Right lobe of liver (tissue), 6 donors: ENCODE results near the gene FOXN1. TPM values are rescaled to one million over a fixed set of nuclear protein-coding genes. Genes with fewer than 3 reads are reported as not detected.
A peak's percentile ranks its signal among the peaks of the same experiment; 100 is the strongest.

Source experiments
- ATAC-seq, 4 donors: fragments of 200-7000 bp; cut with Tn5 transposase; one replicate each; pipeline ENCODE4 v1.9.1; 2020; ENCODE audit warnings: mild to moderate bottlenecking in 4 of 4, moderate library complexity in 4 of 4
- DNase-seq, 3 donors: peaks; one replicate each; pipeline ENCODE4 v3.0.0-alpha.2; 2020
- H3K27ac ChIP-seq, 3 donors: fragments of 200-600 bp; one replicate each; pipeline ENCODE4 v1.8.0; 2022
- H3K27me3 ChIP-seq, 2 donors: fragments of 200-600 bp; one replicate each; pipeline ENCODE4 v1.8.0; 2022
- H3K36me3 ChIP-seq, 4 donors: fragments of 200-600 bp; sonication (generic) in 1 of 4; one replicate each; pipeline versions ENCODE4 v1.5.1 to v1.8.0; 2017 to 2022; ENCODE audit warnings: control low read depth in 1 of 4
- H3K4me1 ChIP-seq, 4 donors: fragments of 200-600 bp; sonication (generic) in 1 of 4; one replicate each; pipeline versions ENCODE4 v1.5.1 to v1.8.0; 2017 to 2022; ENCODE audit warnings: control low read depth in 1 of 4
- H3K4me3 ChIP-seq, 3 donors: fragments of 200-600 bp; one replicate each; pipeline ENCODE4 v1.8.0; 2022
- H3K9me3 ChIP-seq, 4 donors: fragments of 200-600 bp; sonication (generic) in 1 of 4; one replicate each; pipeline versions ENCODE4 v1.5.1 to v1.8.0; 2017 to 2022; ENCODE audit warnings: control low read depth in 1 of 4
- POLR2A ChIP-seq: fragments of 450-650 bp; IDR thresholded peaks from one replicate; pipeline ENCODE4 v1.6.1; 2017; ENCODE audit warnings: antibody characterized with exemption, mild to moderate bottlenecking
- WGBS: methylation state at CpG from one replicate; pipeline ENCODE4 v1.1.6; 2018; ENCODE audit warnings: low coverage, low lambda C conversion rate; ENCODE audit not compliant: insufficient coverage; ENCODE audit errors: missing lambda C conversion rate; 5-methylcytosine and 5-hydroxymethylcytosine counted together
- intact Hi-C, 2 donors: fragments of 100-400 bp; cut with DNase I; formaldehyde crosslinking; loops; one replicate each; pipeline versions ENCODE4 v1.11.2 to v1.14.1; 2022
- total RNA-seq, 6 experiments: library from RNA; depleted of rRNA in 2 of 6; stranded (reverse); fragments of >200 nt in 2 of 6; fragmentation: NEBNext Ultra II Directional in 3 of 6; extraction: Animal tissue kit (Norgen Biotek cat#: 25700) in 3 of 6; gene quantifications; one replicate each; pipeline versions ENCODE4 v1.1.0 to v1.2.4, GENCODE V29; 2016 to 2023
- TF ChIP-seq, protein P1 (sequence below), 4 donors: fragments of 200-600 bp in 3 of 4; fragments of 450-650 bp in 1 of 4; IDR thresholded peaks; one replicate each; pipeline versions ENCODE4 v1.5.1 to v1.8.0; 2016 to 2022; ENCODE audit warnings: antibody characterized with exemption in 4 of 4, mild to moderate bottlenecking in 2 of 4
- donor health status: DM: no; HTN: yes; CAD: no.
- donor health status: DM: no; HTN: no; CAD: no.
- donor health status: DM: no; HTN: no; CAD: no.
- donor health status: DM: no; HTN: yes; CAD: no.
- donor health status: DM: no; HTN: yes; CAD: no.

Gene FOXN1
- total RNA-seq, 6 experiments from 2014 or later: not detected

DNA sequence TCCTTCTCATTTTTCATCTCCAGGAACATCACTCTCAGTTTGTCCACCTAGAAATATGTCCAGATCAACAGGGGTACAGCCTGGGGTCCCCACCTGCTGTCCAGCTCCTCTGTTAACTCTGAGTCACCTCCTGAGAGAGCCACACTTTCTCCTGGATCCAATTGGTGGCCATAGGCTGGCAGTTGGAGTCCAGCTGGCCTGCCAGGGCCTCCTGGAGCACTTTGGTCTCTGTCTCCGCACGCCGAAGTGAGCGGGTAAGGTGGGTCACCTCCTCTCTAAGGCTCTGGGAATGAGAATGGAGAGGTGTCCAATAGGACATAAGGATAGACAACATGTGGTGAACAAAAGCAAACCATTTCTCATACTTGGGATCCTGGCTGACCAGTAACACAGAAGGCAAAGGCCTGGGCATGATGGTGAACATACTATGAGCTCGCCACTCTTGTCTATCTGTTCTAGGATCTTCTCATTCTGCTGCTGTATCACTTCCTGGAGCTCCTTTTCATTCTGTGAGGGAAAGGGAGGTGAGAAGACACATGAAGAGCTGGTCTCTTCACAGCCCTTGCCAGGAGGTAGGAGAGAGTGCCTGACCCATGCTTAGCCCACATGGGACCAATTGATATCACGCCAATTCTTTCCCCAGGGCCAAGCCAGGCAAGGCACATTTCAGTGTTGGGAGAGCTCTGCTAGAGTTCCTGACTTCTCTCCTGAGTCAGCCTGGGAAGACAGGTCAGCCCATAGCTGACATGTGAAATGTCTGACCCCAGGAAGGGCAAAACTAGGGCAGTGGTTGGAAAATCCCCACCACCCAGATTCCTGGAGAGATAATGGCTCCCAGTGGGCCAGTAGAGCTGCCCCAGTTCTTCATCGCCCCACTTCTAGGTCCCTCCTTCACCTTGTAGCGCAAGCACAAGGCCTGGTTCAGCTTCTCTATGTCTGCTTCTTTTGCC lies 72.4 kb downstream of the FOXN1 start:
- 95% methylated on average over 7 of the region's 8 CpGs for WGBS
- peaks cover 0 to 20% (median 6%) of the 10 kb centered on the region in 4 donors for H3K4me1 ChIP-seq
- no peak overlapping the region for H3K4me3 ChIP-seq
- DNase-seq (no peak), ATAC-seq (no peak)
- H3K9me3 ChIP-seq: no peaks in the 10 kb centered on the region
- intact Hi-C loops: no loop called here
- no peaks in the 10 kb centered on the region for H3K27me3 ChIP-seq
- H3K36me3 ChIP-seq: peaks cover 0 to 24% (median 0%) of the 10 kb centered on the region in 4 donors
- peak overlapping the region in 1 of 3 donors; percentile 77 for H3K27ac ChIP-seq
- TF ChIP-seq, protein P1, sequence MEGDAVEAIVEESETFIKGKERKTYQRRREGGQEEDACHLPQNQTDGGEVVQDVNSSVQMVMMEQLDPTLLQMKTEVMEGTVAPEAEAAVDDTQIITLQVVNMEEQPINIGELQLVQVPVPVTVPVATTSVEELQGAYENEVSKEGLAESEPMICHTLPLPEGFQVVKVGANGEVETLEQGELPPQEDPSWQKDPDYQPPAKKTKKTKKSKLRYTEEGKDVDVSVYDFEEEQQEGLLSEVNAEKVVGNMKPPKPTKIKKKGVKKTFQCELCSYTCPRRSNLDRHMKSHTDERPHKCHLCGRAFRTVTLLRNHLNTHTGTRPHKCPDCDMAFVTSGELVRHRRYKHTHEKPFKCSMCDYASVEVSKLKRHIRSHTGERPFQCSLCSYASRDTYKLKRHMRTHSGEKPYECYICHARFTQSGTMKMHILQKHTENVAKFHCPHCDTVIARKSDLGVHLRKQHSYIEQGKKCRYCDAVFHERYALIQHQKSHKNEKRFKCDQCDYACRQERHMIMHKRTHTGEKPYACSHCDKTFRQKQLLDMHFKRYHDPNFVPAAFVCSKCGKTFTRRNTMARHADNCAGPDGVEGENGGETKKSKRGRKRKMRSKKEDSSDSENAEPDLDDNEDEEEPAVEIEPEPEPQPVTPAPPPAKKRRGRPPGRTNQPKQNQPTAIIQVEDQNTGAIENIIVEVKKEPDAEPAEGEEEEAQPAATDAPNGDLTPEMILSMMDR (IDR thresholded peaks at IDR 0.05): no peak
- TF ChIP-seq POLR2A: no peak

GRCh38 chr17:28579526-28579925 lies 73.4 kb downstream of the FOXN1 start:
- 83% methylated on average over 4 of the region's 4 CpGs for WGBS
- intact Hi-C loops: no loop called here
- peaks cover 0 to 20% (median 6%) of the 10 kb centered on the region in 4 donors for H3K4me1 ChIP-seq
- no peak for DNase-seq
- TF ChIP-seq, protein P1 (IDR thresholded peaks at IDR 0.05): no peak
- TF ChIP-seq POLR2A: no peak
- no peak for ATAC-seq
- peaks cover 0 to 26% (median 3%) of the 10 kb centered on the region in 4 donors for H3K36me3 ChIP-seq
- no peaks in the 10 kb centered on the region for H3K9me3 ChIP-seq
- no peaks in the 10 kb centered on the region for H3K27me3 ChIP-seq
- H3K4me3 ChIP-seq: no peak overlapping the region
- H3K27ac ChIP-seq: no peak overlapping the region

DNA sequence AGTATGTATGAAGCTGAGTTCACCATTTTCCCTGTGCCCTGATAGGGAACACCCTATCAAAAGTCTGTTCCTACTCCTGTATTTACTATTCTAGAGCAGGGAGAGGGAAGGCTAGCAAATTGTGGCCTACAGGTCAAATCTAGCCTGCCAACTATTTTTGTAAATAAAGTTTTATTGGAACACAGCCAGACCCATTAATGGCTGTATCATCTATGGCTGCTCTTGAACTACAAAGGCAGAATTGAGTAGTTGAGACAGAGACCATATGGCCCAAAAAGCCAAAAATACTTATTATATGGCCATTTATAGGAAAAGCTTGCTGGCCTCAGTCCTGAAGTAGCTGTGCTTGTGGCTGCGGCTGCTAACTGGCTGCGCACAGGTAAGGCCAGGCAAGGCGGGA lies 74.8 kb downstream of the FOXN1 start:
- DNase-seq (no peak), ATAC-seq (no peak)
- peaks cover 0 to 16% (median 6%) of the 10 kb centered on the region in 4 donors for H3K4me1 ChIP-seq
- H3K4me3 ChIP-seq: no peak overlapping the region
- no peaks in the 10 kb centered on the region for H3K9me3 ChIP-seq
- WGBS: no CpG with 5 or more reads among the region's 3 CpGs
- no peak overlapping the region for H3K27ac ChIP-seq
- intact Hi-C loops: no loop called here
- H3K36me3 ChIP-seq: peaks cover 0 to 39% (median 6%) of the 10 kb centered on the region in 4 donors
- H3K27me3 ChIP-seq: no peaks in the 10 kb centered on the region
- TF ChIP-seq, protein P1 (IDR thresholded peaks at IDR 0.05): no peak
- no peak for TF ChIP-seq POLR2A

DNA sequence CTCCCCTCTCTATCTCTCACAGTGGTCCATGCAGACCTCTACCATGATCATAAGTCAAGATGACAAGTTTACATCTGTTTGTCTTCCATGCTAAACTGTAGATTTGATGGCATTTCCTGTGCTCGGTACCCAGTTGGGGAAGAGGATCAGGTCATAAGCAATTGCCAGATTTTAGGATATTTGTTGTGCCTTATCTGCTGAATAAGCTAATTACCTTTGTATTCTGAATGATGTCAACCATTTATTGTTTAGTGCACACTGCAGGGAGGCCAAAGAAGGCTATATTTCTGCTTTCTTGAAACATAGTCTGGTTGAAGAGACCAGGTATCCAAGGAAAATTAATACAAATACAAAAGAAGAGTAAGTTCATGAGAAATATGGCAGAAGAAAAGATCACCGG lies 76.4 kb downstream of the FOXN1 start:
- Histone ChIP-seq H3K4me3 (no peak overlapping the region), H3K27me3 (no peaks in the 10 kb centered on the region), H3K27ac (no peak overlapping the region), H3K36me3 (peaks cover 0 to 39% (median 6%) of the 10 kb centered on the region in 4 donors), H3K4me1 (peaks cover 0 to 8% (median 3%) of the 10 kb centered on the region in 4 donors), H3K9me3 (no peaks in the 10 kb centered on the region)
- ATAC-seq: no peak
- 90% methylated on average over 2 of the region's 2 CpGs for WGBS
- no peak for DNase-seq
- TF ChIP-seq, protein P1 (IDR thresholded peaks at IDR 0.05): no peak
- TF ChIP-seq POLR2A: no peak
- intact Hi-C loops: no loop called here
